Metanephros (tissue), 2 donors: ENCODE measurements around the gene STYXL1. TPM values are rescaled to one million over a fixed set of nuclear protein-coding genes. Genes with fewer than 3 reads are reported as not detected.

ENCODE experiments used
- small RNA-seq: library from RNA; depleted of rRNA; stranded (forward); fragments of <200 nt; gene quantifications from one replicate; pipeline ENCODE3, GENCODE V24; 2014; ENCODE audit warnings: low replicate concordance
- total RNA-seq: library from RNA; depleted of rRNA; stranded (reverse); fragments of >200 nt; gene quantifications from one replicate; pipeline ENCODE4 v1.2.3, GENCODE V29; 2014

The STYXL1 gene, protein sequence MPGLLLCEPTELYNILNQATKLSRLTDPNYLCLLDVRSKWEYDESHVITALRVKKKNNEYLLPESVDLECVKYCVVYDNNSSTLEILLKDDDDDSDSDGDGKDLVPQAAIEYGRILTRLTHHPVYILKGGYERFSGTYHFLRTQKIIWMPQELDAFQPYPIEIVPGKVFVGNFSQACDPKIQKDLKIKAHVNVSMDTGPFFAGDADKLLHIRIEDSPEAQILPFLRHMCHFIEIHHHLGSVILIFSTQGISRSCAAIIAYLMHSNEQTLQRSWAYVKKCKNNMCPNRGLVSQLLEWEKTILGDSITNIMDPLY
- 24.9 TPM for total RNA-seq

DNA sequence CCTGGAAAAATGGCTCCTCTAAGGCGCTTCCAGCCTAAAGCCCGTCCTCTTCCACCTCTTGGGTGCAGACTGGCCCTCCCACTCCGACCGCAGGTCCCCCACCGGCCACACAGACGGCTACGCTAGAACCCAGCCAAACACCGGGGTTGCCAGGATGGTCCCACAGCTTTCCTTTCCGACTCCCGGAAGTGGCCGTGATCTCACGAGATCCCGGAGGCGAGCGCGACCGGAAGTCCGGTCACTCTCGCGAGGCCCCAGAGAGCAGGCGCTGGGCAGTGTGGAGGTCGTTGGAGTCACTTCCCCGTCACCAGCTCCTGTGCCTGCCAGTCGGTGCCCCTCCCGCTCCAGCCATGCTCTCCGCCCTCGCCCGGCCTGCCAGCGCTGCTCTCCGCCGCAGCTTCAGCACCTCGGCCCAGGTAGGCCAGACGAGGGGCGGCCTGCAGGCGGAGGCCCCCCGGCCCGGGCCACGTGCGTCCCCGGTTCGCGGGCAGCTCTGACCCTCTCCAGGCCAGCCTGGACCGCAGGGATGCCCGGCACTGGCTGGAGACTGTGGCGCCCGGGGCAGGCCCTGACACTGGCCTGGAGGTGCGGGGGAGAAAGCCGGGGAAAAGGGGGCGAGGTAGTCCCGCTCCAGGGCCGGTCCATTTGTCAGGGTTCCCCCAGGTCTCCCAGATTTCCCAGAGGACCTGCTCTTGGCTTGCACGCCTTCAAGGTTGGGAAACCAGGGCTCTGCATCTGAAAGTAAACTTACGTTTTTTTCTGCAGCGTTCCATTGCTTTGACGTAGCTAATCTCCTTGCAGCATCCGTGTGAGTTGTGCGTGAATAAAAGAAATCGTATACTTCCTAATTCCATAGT lies at the start of gene STYXL1, which contains the start of gene MDH2:
Gene STYXL1 (minus strand): TSS at position 190 of the 857 bp plus-strand sequence. CDS start 17,477 bp downstream, outside the sequence.
Gene MDH2 (plus strand): TSS at position 296 of the 857 bp plus-strand sequence. CDS start 55 bp downstream, at position 351.

DNA sequence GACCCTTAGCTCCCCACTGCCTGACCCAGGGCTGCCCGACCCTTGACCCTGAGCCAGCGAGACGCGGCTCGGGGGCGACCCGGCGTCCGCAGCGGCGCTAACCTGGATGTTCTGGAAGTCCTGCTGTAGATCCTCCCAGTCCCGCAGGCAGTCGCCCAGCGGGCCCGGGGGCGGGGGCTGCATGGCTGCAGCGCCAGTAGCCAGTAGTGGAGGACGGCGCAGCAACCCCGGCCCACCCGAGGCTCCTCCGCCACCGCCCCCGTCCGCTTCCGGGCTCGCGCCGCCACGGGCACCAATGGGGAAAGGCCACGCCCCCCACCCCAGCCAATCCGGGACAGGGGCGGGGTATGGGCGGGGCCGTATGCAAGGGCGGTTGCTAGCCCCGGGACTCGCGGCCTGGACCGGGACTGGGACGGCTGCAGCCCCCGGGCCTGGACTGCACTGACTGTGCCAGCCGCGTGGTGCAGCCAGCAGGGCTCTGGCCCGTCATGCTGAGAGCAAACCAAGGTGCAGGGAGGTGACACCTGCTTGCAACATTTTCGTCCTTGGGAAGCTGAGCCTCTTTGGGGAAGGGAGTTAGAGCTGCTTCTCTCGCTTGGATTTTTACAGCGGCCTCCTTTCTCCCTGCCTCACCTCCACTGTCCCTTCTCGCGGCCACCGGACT lies 53.3 kb downstream of the STYXL1 start, which contains the start of gene TMEM120A:
Gene TMEM120A (minus strand): TSS at position 208 of the 664 bp plus-strand sequence. CDS start 25 bp downstream, at position 183.

Small RNA genes lying within 50 kb of the gene (small RNA-seq; reads per million reads assigned to genes)
- not detected for gene RNU6-863P

Other genes starting within 250 kb of the STYXL1 start
- gene CCL24, start 234.2 kb downstream of the STYXL1 start, total RNA-seq: 1.7 TPM
- gene RHBDD2, start 169.0 kb downstream of the STYXL1 start, total RNA-seq: 31.4 TPM
- gene POR, start 132.8 kb downstream of the STYXL1 start, total RNA-seq: 59.2 TPM
- gene TMEM120A, start 53.4 kb downstream of the STYXL1 start, total RNA-seq: 20.8 TPM
- 90.4 TPM for gene MDH2, start 106 bp upstream of the STYXL1 start, total RNA-seq
- 1.5 TPM for gene SRRM3, start 153.9 kb upstream of the STYXL1 start, total RNA-seq